DMS 273 (cell line): ENCODE results near the gene PDE11A.
"Not testable (repeated sequence)": the region's sequence is repeated elsewhere in the genome, so short reads cannot be mapped to it uniquely, and the experiment has no call there.

ENCODE experiments used
- DNase-seq: peaks from one replicate; lab custom pipeline; 2025; ENCODE audit not compliant: unreplicated experiment; lab: John Stamatoyannopoulos, UW

PDE11A gene

GRCh38 chr2:178075006-178075326 lies 2.4 kb upstream of the PDE11A start:
- DNase-seq, result no peak

- DNase-seq, result no peak
Measured at GRCh38 chr2:178074123-178075005, 1.8 kb upstream of the PDE11A start.

GRCh38 chr2:178072000-178072382 lies 586 bp downstream of the PDE11A start:
- no peak for DNase-seq

- no peak for DNase-seq
Measured at GRCh38 chr2:178070824-178071223, 1.8 kb downstream of the PDE11A start.

- peak; percentile 39 for DNase-seq
Measured at GRCh38 chr2:178069551-178069950, 3.0 kb downstream of the PDE11A start.

- no peak for DNase-seq
Measured at GRCh38 chr2:178068823-178069454, 3.6 kb downstream of the PDE11A start.

GRCh38 chr2:178066890-178067669 lies 5.5 kb downstream of the PDE11A start:
- DNase-seq, result peak; percentile 14

GRCh38 chr2:178066324-178066723 lies 6.3 kb downstream of the PDE11A start:
- no peak for DNase-seq

- no peak for DNase-seq
Measured at GRCh38 chr2:178059681-178060080, 12.9 kb downstream of the PDE11A start.

GRCh38 chr2:178059111-178059510 lies 13.5 kb downstream of the PDE11A start:
- no peak for DNase-seq

- DNase-seq, result no peak
Measured at GRCh38 chr2:178057179-178057680, 15.3 kb downstream of the PDE11A start.

GRCh38 chr2:178056345-178056744 lies 16.2 kb downstream of the PDE11A start:
- DNase-seq, result no peak

GRCh38 chr2:178051257-178051656 lies 21.3 kb downstream of the PDE11A start:
- DNase-seq, result not testable (repeated sequence)

GRCh38 chr2:178047391-178047790 lies 25.2 kb downstream of the PDE11A start:
- DNase-seq, result no peak

GRCh38 chr2:178044836-178045235 lies 27.7 kb downstream of the PDE11A start:
- DNase-seq, result no peak

- DNase-seq, result peak; percentile 88
Measured at GRCh38 chr2:178043266-178043665, 29.3 kb downstream of the PDE11A start.

- not testable (repeated sequence) for DNase-seq
Measured at GRCh38 chr2:178033583-178033982, 39.0 kb downstream of the PDE11A start.

- DNase-seq, result no peak
Measured at GRCh38 chr2:178029342-178029741, 43.2 kb downstream of the PDE11A start.

GRCh38 chr2:178025551-178026185 lies 46.9 kb downstream of the PDE11A start:
- no peak for DNase-seq

GRCh38 chr2:178018141-178018540 lies 54.4 kb downstream of the PDE11A start:
- DNase-seq, result no peak

GRCh38 chr2:178016612-178017011 lies 56.0 kb downstream of the PDE11A start:
- DNase-seq, result no peak
